ENCODE results near the gene ZNF638.

Gene ZNF638

GRCh38 chr2:71336802-71337201, 5.2 kb downstream of the ZNF638 start:
- DNase-seq (ENCODE audit: low read depth in 2 of 2): no peak

DNA sequence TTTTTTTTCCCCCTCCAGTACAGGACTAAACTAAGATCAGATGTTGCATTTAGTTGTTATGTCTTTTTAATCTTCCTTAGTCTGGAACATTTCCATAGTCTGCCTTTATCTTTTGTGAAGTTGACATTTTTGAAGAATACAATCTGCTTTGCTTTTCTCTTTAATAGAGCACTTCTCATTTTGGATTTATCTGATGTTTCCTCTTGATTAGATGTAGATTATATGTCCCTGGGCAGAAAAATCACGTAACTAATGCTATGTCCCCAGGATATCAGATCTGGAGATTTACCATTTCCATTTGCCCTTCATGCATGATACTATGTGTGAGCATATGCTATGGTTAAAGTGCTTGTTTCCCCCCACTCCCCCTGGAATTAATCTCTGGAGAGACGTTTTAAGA, 6.2 kb downstream of the ZNF638 start:
- DNase-seq (ENCODE audit: low read depth in 2 of 2): no peak

DNA sequence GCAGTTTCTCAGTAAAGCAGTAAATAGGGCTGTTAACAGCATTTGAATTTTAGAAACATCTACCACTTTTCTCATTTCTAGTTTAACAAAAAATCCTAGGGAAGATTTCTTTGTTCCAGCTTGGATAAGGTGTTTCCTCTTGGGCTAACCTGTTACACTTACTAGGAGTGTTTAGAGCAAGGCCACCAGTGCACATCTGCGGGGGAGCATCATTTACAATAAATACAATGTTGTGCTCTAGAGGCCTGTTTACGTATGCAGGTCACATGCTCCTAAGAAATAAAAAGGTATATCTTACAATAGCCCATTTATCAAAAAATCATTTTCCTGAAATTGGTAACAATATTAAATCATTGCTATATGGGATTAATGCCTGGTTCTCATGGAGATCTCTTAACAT, 8.1 kb downstream of the ZNF638 start:
- no peak for DNase-seq (ENCODE audit: low read depth in 2 of 2)

DNA sequence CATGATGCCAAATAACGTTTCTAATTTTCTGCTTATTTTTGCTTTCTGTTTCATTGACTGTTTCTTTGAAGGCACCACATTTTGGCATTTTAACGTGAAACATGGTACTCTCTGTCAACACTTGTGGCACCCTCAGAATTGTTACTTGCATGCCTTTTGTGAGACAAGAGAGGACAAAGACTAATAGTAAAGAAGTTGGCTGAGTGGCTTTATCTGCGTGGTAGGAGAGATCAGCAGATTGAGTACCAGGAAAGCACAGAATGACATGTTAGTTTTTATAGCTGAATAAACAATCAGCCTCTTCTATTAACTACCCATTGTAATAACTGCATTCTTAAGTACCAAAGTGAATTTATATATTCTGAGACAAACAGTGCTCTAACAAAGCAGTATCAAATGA, 8.6 kb downstream of the ZNF638 start:
- no peak for DNase-seq (ENCODE audit: low read depth in 2 of 2)

DNA sequence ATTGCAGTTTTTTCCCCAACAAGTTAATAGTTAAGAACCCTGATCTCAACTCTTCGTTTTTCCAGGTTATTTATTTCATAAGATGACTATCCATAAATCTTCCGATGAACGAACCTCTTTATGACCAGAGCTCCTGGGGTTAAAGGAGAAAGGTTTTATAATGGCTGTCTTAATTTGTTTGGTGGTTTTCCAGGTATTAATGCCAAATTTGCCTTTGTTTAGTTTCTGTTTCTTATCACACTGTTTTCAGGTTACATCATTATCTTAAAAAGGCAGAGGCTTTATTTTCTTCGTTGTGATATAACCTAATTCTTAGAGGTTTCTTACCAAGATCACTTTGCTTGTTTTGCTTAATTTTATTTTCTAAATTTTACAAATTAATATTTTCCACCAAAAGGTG, 10.1 kb downstream of the ZNF638 start:
- DNase-seq (ENCODE audit: low read depth in 2 of 2): no peak

DNA sequence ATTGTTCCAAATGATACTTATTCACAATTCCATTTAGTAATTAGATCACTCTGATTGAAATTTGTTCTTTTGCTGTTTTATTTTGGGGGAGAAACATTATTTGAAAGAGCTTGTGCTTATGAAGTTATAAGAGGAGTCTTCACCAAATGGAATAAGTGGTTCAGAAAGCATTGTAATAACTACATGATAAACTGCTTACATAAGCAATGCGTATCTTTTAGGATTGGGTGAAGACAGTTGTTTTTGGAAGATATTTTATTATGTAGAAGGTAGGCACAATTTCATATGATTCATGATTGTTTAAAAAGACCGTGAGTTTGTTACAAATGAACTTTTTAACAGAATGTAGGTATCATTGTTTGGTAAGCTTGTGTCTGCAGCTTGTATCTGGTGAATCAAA, 14.5 kb downstream of the ZNF638 start:
- no peak for DNase-seq (ENCODE audit: low read depth in 2 of 2)

- DNase-seq (ENCODE audit: low read depth in 2 of 2): no peak
Observed at GRCh38 chr2:71347517-71347916, 15.9 kb downstream of the ZNF638 start.

- DNase-seq (ENCODE audit: low read depth in 2 of 2): no peak
Observed at GRCh38 chr2:71348302-71348701, 16.7 kb downstream of the ZNF638 start.

GRCh38 chr2:71353248-71353647, 21.7 kb downstream of the ZNF638 start:
- DNase-seq (ENCODE audit: low read depth in 2 of 2): no peak

GRCh38 chr2:71358931-71359671, 27.5 kb downstream of the ZNF638 start:
- peak in 1 of 2 donors; percentile 11 for DNase-seq (ENCODE audit: low read depth in 2 of 2)

- no peak for DNase-seq (ENCODE audit: low read depth in 2 of 2)
Observed at GRCh38 chr2:71360434-71360975, 28.9 kb downstream of the ZNF638 start.

GRCh38 chr2:71361631-71362030, 30.0 kb downstream of the ZNF638 start:
- no peak for DNase-seq (ENCODE audit: low read depth in 2 of 2)

- DNase-seq (ENCODE audit: low read depth in 2 of 2): no peak
Observed at GRCh38 chr2:71362447-71362846, 30.9 kb downstream of the ZNF638 start.

DNA sequence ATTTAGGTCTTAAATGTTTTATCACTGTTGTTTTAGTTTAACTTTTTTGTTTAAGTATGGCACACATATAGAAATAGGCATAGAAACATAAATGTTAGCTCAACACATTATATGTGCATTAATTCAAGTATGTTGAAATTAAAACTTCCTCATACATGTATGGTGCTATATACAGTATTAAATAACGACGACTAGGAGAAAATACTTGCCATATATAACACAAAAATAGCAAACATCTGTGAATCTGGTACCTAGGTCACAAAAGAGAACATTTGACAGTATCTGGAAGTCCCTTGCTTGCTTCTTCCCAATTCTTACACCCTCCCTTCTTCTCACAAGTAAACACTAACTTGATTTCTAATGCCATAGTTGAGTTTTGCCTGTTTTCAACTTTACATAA, 38.4 kb downstream of the ZNF638 start:
- DNase-seq (ENCODE audit: low read depth in 2 of 2): no peak

DNA sequence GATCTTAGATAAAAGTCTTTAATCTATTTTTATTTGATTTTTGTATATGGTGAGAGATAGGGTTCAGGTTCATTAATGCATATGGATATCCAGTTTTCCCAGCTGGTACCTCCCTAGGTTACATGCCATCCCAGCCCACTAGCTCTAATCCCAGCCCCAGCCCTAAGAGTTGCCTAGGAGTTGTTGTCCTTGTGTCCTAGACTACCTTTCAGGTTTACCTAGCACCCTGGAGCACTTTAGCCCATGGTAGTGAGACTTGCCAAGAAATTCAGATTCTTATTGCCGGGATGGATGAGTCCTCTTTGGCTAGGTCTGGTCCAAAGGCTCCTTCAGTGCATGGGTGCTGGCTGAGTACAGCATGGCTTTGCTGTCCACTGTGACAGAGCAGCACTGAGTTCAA, 40.5 kb downstream of the ZNF638 start:
- DNase-seq (ENCODE audit: low read depth in 2 of 2): no peak

DNA sequence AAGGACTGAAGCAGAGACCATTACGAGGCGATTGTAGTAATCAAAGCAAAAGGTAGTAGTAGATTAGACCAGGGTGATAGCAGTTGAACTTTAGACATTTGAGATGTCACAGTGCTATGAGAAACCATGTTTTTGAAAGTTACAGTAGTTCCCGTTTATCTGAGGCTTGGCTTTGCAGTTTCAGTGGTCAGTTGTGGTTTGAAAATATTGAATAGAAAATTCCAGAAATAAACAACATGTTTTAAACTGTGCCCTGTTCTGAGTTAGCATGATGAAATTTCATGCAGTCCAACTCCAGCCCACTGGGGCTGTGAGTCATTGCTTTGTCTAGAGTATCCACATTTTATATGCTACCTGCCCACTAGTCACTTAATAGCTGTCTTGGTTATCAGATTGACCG, 47.5 kb downstream of the ZNF638 start:
- no peak for DNase-seq (ENCODE audit: low read depth in 2 of 2)

DNA sequence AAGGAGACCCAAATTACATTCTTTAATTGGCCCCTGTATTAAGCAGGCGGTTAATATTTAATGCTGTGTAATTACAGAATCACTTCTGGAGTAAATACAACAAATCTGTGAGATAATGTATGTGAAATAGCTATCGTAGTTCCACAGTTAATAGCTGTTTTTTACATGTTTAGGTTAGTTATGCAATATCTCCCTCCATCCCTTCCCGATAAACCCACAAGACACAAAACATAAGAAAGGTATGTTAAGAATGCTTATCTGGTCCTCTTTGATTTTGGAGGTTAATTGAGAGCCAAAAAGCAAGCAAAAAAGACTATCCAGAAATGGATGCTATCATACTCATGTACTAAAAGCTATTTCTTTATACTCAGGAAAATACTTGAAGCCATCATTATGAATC, 49.1 kb downstream of the ZNF638 start:
- DNase-seq (ENCODE audit: low read depth in 2 of 2): no peak

GRCh38 chr2:71385012-71385411, 53.4 kb downstream of the ZNF638 start:
- DNase-seq (ENCODE audit: low read depth in 2 of 2): no peak

- DNase-seq (ENCODE audit: low read depth in 2 of 2): no peak
Observed at GRCh38 chr2:71388214-71388613, 56.6 kb downstream of the ZNF638 start.

- no peak for DNase-seq (ENCODE audit: low read depth in 2 of 2)
Observed at GRCh38 chr2:71389384-71390072, 57.9 kb downstream of the ZNF638 start.

- DNase-seq (ENCODE audit: low read depth in 2 of 2): no peak
Observed at GRCh38 chr2:71393216-71393615, 61.6 kb downstream of the ZNF638 start.

GRCh38 chr2:71395471-71395870, 63.9 kb downstream of the ZNF638 start:
- no peak for DNase-seq (ENCODE audit: low read depth in 2 of 2)

- no peak for DNase-seq (ENCODE audit: low read depth in 2 of 2)
Observed at GRCh38 chr2:71402427-71402826, 70.8 kb downstream of the ZNF638 start.

Measured in stimulated activated CD8-positive, alpha-beta memory T cell treated with anti-CD3 and anti-CD28 coated beads, Interleukin-15, amount 100 ng/mL, for 48 hours (primary cell).